Myocyte (in vitro differentiated cells): Measurements from ENCODE around the gene MKNK1. TPM values are rescaled to one million over a fixed set of nuclear protein-coding genes. Genes with fewer than 3 reads are reported as not detected.

Source experiments
- total RNA-seq: library from RNA; depleted of rRNA; stranded (reverse); fragments of >200 nt; gene quantifications from 2 replicates; pipeline ENCODE4 v1.2.3, GENCODE V29; 2014

MKNK1 gene
- total RNA-seq, 1 donor from 2014 or later = 15.4 TPM

Other genes starting within 250 kb of the MKNK1 start
- gene FAAH, start 210.0 kb downstream of the MKNK1 start, total RNA-seq = 0.26 TPM in 1 of 2 replicates, not detected in the other
- gene DMBX1, start 114.4 kb downstream of the MKNK1 start, total RNA-seq = not detected in 2 replicates
- gene KNCN, start 52.6 kb downstream of the MKNK1 start, total RNA-seq = not detected in 2 replicates
- 13.3 and 14.5 TPM in 2 replicates for gene MOB3C, start 12.5 kb upstream of the MKNK1 start, total RNA-seq
- gene ATPAF1, start 64.1 kb upstream of the MKNK1 start, total RNA-seq = 55.1 and 67.9 TPM in 2 replicates
- gene TEX38, start 67.6 kb upstream of the MKNK1 start, total RNA-seq = not detected in 2 replicates
- 50.9 and 56.8 TPM in 2 replicates for gene EFCAB14, start 114.8 kb upstream of the MKNK1 start, total RNA-seq
- not detected in 2 replicates for gene CYP4B1, start 194.8 kb upstream of the MKNK1 start, total RNA-seq